MM.1S (cell line): Measurements from ENCODE around the gene RBL1.

Experiments
- CTCF ChIP-seq: fragments of 300-600 bp; sonication (generic); IDR thresholded peaks from 2 replicates; pipeline ENCODE4 v1.5.1; 2016; ENCODE audit warnings: antibody characterized with exemption, low read length, mixed read lengths
- EZH2 ChIP-seq: fragments of 300-600 bp; sonication (generic); optimal IDR thresholded peaks from 2 replicates; pipeline ENCODE3; 2017; ENCODE audit warnings: low read depth, mild to moderate bottlenecking, antibody characterized with exemption, low read length, mixed read lengths

- no peak for TF ChIP-seq CTCF
- no peak for TF ChIP-seq EZH2
Measured at GRCh38 chr20:37114012-37114411, 18.2 kb upstream of the RBL1 start.
